Kidney epithelial cell (primary cell): ENCODE data around the gene LLGL1. TPM values are rescaled to one million over a fixed set of nuclear protein-coding genes. Genes with fewer than 3 reads are reported as not detected.

ENCODE experiments used
- DNase-seq: peaks from one replicate; pipeline ENCODE4 v3.0.0-alpha.2; 2010; ENCODE audit warnings: low read depth
- H3K27me3 ChIP-seq: 2 replicates; pipeline ENCODE4 v1.6.0; 2011; ENCODE audit warnings: low read length; ENCODE audit not compliant: control insufficient read depth, insufficient read depth
- H3K36me3 ChIP-seq: 2 replicates; pipeline ENCODE4 v1.5.1; 2011; ENCODE audit warnings: low read length; ENCODE audit not compliant: control insufficient read depth, insufficient read depth
- H3K4me3 ChIP-seq: 2 replicates; pipeline ENCODE4 v1.5.1; 2011; ENCODE audit warnings: low read depth, mild to moderate bottlenecking, control low read depth, low read length
- total RNA-seq: library from RNA; depleted of rRNA; stranded (reverse); fragments of >200 nt; gene quantifications from 2 replicates; pipeline ENCODE4 v1.2.3, GENCODE V29; 2015
- TF ChIP-seq, protein P1 (sequence below): IDR thresholded peaks from 2 replicates; pipeline ENCODE4 v1.5.1; 2011; ENCODE audit warnings: mild to moderate bottlenecking, moderate library complexity, low read length, control low read depth, inconsistent platforms; ENCODE audit not compliant: insufficient read depth, poor library complexity, severe bottlenecking

The LLGL1 gene
- total RNA-seq, 1 donor from 2014 or later, result 53.7 TPM

DNA sequence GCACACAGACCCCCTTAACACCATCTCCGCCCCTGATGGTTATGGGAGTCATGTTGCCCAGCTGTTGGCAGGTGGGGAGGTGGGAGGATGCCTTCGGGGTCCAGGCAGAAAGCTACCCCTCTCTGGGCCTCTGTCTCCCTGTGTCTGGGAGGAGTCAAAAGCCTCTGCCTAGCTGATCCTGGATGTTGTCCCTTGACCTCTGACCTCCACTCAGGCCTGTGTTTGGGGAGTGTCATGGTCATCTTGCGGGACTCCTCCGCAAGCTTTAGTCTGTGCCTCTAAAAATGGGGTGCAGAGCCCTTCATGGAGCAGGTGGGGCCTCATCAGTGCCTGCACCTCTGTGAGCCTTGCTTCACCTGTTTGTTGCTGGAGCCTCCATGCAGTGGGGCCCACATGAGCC is 3.8 kb downstream of the LLGL1 start:
- H3K27me3 ChIP-seq, result no peaks in the 10 kb centered on the region
- TF ChIP-seq, protein P1, sequence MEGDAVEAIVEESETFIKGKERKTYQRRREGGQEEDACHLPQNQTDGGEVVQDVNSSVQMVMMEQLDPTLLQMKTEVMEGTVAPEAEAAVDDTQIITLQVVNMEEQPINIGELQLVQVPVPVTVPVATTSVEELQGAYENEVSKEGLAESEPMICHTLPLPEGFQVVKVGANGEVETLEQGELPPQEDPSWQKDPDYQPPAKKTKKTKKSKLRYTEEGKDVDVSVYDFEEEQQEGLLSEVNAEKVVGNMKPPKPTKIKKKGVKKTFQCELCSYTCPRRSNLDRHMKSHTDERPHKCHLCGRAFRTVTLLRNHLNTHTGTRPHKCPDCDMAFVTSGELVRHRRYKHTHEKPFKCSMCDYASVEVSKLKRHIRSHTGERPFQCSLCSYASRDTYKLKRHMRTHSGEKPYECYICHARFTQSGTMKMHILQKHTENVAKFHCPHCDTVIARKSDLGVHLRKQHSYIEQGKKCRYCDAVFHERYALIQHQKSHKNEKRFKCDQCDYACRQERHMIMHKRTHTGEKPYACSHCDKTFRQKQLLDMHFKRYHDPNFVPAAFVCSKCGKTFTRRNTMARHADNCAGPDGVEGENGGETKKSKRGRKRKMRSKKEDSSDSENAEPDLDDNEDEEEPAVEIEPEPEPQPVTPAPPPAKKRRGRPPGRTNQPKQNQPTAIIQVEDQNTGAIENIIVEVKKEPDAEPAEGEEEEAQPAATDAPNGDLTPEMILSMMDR, result no peak
- H3K4me3 ChIP-seq, result no peak overlapping the region
- DNase-seq, result no peak
- H3K36me3 ChIP-seq, result peaks cover 2% of the 10 kb centered on the region

DNA sequence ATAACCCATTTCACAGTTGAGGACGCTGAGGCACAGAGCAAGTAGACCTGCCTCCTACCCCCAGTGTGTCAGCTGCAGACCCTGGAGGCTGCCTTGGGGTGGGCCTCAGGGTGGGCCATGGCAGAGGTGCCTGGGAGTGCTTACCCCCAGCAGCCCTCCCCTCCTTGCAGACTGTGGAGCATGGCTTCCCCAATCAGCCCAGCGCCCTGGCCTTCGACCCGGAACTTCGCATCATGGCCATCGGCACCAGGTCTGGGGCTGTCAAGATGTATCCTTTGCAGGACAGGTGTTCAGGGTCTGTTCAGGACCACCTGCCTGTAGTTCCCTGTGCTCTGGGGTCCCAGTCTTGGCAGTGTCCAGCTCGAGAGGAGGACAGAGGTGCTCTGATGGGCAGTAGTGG is 4.3 kb downstream of the LLGL1 start:
- H3K27me3 ChIP-seq, result no peaks in the 10 kb centered on the region
- peaks cover 2% of the 10 kb centered on the region for H3K36me3 ChIP-seq
- no peak overlapping the region for H3K4me3 ChIP-seq
- no peak for DNase-seq
- TF ChIP-seq, protein P1, result no peak

GRCh38 chr17:18230288-18231141 is 5.1 kb downstream of the LLGL1 start:
- Histone ChIP-seq H3K36me3 (peaks cover 2% of the 10 kb centered on the region), H3K4me3 (no peak overlapping the region), H3K27me3 (no peaks in the 10 kb centered on the region)
- TF ChIP-seq, protein P1, result no peak
- no peak for DNase-seq

DNA sequence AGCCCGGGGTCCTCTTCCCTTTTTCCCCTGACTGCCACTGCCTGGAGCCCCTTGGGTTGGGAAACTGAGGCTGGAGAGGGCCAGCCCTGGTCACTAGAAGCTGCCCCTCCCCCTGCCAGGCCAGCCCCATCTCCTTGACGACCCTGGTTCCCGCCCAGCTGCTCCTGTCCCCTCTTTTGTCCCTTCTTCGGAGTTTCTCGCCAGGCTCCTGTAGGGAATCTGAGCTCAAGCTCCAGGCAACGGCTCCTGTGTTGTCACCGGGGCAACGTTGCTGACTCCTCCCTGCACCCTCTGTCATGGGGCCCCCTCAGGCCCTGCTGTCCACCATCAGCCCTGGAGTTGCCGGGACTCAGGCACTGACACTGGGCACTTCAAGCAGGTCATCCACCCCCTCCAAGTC is 5.7 kb downstream of the LLGL1 start:
- Histone ChIP-seq H3K27me3 (no peaks in the 10 kb centered on the region), H3K4me3 (no peak overlapping the region), H3K36me3 (peaks cover 2% of the 10 kb centered on the region)
- DNase-seq, result no peak
- TF ChIP-seq, protein P1, result no peak

DNA sequence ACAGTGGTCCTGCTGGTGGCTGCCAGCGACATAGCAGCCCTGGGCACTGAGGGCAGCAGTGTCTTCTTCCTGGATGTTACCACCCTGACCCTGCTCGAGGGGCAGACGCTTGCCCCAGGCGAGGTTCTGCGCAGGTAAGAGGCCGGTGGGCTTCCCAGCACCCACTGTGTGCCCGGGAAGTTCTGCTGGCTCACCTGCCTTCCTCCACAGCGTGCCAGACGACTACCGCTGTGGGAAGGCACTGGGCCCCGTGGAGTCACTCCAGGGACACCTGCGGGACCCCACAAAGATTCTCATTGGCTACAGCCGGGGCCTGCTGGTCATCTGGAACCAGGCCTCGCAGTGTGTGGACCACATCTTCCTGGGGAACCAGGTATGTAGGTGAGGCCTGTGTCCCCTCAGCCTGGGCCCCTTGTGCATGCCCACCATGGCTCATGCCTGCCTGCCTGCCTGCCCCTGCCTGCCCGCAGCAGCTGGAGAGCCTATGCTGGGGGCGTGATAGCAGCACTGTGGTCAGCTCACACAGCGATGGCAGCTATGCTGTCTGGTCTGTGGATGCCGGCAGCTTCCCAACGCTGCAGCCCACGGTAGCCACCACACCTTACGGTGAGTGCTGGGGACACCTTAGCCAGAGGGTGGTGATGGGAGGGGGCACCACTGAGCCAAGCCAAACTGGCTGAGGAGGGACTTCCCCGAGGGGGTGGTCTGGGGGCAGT is 8.5 kb downstream of the LLGL1 start:
- TF ChIP-seq, protein P1, result no peak
- Histone ChIP-seq H3K4me3 (no peak overlapping the region), H3K36me3 (peaks cover 2% of the 10 kb centered on the region), H3K27me3 (no peaks in the 10 kb centered on the region)
- no peak for DNase-seq
